ENCODE measurements around the gene ABCD1. TPM values are rescaled to one million over a fixed set of nuclear protein-coding genes. Genes with fewer than 3 reads are reported as not detected.

The ABCD1 gene
- total RNA-seq, 6 experiments from 2014 or later, result 12.9 to 18.9 (median 14.5) TPM

DNA sequence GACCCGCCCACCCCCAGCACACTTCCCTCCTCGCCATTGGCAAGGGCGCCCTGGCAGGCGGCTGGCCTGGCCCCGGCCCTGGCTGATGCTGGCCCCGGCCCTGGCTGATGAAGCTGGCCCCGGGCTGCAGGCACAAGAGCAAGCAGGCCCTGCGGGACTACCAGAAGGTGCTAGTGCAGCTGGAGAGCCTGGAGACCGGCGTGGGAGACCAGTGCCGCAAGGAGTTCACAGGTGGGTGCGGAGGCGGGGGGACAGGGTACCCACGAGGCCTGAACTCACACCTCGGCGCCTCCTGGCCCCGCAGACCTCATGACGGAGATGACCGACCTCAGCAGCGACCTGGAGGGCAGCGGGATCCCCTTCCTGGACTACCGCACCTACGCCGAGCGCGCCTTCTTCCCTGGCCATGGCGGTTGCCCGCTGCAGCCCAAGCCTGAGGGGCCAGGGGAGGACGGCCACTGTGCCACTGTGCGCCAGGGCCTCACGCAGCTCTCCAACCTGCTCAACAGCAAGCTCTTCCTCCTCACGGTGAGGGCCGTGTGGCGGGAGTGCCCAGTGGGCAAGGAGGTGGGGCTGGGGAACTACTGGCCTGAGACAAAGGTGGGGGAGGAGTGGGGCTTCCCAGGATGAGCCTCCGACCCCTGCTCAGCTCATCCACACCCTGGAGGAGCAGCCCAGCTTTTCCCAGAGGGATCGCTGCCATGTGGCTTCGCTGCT is 50.1 kb downstream of the ABCD1 start:
- no peaks in the 10 kb centered on the region for H3K27me3 Mint-ChIP-seq (ENCODE audit: insufficient read depth)
- H3K4me3 Mint-ChIP-seq, result no peak overlapping the region
- H3K27ac Mint-ChIP-seq, result no peak overlapping the region
- TF ChIP-seq, protein P1, sequence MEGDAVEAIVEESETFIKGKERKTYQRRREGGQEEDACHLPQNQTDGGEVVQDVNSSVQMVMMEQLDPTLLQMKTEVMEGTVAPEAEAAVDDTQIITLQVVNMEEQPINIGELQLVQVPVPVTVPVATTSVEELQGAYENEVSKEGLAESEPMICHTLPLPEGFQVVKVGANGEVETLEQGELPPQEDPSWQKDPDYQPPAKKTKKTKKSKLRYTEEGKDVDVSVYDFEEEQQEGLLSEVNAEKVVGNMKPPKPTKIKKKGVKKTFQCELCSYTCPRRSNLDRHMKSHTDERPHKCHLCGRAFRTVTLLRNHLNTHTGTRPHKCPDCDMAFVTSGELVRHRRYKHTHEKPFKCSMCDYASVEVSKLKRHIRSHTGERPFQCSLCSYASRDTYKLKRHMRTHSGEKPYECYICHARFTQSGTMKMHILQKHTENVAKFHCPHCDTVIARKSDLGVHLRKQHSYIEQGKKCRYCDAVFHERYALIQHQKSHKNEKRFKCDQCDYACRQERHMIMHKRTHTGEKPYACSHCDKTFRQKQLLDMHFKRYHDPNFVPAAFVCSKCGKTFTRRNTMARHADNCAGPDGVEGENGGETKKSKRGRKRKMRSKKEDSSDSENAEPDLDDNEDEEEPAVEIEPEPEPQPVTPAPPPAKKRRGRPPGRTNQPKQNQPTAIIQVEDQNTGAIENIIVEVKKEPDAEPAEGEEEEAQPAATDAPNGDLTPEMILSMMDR (IDR thresholded peaks at IDR 0.05), result no peak
- H3K36me3 Mint-ChIP-seq (ENCODE audit: low read depth), result no peaks in the 10 kb centered on the region
- no peaks in the 10 kb centered on the region; the same call in 1 of the 2 replicates for H3K4me1 Mint-ChIP-seq (ENCODE audit: low read depth)
- H3K9me3 Mint-ChIP-seq, result no peaks in the 10 kb centered on the region
- no peak for DNase-seq

DNA sequence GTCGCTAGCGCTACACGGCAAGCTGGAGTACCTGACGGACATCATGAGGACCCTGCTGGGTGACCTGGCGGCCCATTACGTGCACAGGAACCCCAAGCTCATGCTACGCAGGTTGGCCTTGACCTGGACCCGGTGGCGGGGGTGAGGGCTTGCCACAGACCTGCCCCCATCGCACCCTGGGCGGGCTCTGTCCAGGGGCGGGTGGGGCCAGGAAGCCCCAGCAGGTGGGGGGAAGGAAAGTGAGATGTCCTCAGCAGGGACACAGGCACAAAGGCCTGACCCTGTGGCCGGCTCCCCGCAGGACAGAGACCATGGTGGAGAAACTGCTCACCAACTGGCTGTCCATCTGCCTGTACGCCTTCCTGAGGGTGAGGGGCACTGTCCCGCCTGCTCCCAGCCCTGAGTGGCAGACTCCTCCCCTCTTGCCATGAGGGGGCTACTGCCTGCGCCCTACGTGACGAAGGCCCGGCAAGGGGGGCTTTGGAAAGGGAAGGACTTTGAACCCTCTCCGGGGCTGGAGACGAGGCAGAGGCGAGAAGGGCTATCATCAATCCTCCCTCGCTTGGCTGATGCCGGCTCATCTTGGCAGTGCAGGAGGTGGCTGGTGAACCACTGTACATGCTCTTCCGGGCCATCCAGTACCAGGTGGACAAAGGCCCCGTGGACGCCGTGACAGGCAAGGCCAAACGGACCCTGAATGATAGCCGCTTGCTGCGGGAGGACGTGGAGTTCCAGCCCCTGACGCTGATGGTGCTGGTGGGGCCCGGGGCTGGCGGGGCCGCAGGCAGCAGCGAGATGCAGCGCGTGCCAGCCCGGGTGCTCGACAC is 50.9 kb downstream of the ABCD1 start:
- no peaks in the 10 kb centered on the region for H3K9me3 Mint-ChIP-seq
- no peaks in the 10 kb centered on the region for H3K27me3 Mint-ChIP-seq (ENCODE audit: insufficient read depth)
- H3K36me3 Mint-ChIP-seq (ENCODE audit: low read depth), result no peaks in the 10 kb centered on the region
- no peak overlapping the region for H3K27ac Mint-ChIP-seq
- H3K4me3 Mint-ChIP-seq, result no peak overlapping the region
- no peak for DNase-seq
- TF ChIP-seq, protein P1 (IDR thresholded peaks at IDR 0.05), result no peak
- H3K4me1 Mint-ChIP-seq (ENCODE audit: low read depth), result peaks cover 7% of the 10 kb centered on the region

DNA sequence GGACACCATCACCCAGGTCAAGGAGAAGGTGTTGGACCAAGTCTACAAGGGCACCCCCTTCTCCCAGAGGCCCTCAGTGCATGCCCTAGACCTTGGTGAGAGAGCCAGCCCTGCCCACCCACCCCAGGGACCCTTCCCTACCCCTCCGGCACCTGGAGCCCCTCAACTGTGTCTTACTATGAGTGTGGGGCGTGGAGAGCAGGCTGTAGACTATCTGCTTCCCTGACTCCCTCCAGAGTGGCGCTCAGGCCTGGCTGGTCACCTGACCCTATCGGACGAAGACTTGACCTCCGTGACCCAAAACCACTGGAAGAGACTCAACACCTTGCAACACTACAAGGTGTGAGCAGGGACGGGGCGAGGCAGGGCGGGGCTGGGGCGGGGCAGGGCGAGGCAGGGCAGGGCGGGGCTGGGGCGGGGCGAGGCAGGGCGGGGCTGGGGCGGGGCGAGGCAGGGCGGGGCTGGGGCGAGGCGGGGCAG is 51.5 kb downstream of the ABCD1 start:
- Mint-ChIP-seq H3K27ac (no peak overlapping the region), H3K27me3 (ENCODE audit: insufficient read depth) (no peaks in the 10 kb centered on the region), H3K4me3 (no peak overlapping the region), H3K4me1 (ENCODE audit: low read depth) (peaks cover 7% of the 10 kb centered on the region), H3K9me3 (no peaks in the 10 kb centered on the region), H3K36me3 (ENCODE audit: low read depth) (no peaks in the 10 kb centered on the region)
- TF ChIP-seq, protein P1 (IDR thresholded peaks at IDR 0.05), result no peak
- DNase-seq, result no peak

DNA sequence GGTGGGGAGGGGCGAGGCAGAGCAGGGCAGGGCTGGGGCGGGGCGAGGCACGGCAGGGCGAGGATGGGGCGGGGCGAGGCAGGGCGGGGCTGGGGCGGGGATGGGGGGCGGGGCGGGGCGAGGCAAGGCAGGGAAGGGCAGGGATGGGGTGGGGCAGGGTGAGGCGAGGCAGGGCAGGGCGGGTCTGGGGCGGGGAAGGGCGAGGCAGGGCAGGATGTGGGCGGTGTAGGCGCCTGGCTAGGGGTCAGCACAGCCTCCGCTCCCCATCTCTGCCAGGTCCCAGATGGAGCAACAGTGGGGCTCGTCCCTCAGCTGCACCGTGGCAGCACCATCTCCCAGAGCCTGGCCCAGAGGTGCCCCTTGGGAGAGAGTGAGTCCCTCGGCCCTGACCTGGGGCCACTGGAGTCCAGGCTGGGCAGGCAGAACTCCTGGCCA is 52.0 kb downstream of the ABCD1 start:
- Mint-ChIP-seq H3K4me3 (no peak overlapping the region), H3K27ac (no peak overlapping the region), H3K27me3 (ENCODE audit: insufficient read depth) (no peaks in the 10 kb centered on the region), H3K4me1 (ENCODE audit: low read depth) (peaks cover 7% of the 10 kb centered on the region), H3K9me3 (no peaks in the 10 kb centered on the region), H3K36me3 (ENCODE audit: low read depth) (no peaks in the 10 kb centered on the region)
- TF ChIP-seq, protein P1 (IDR thresholded peaks at IDR 0.05), result no peak
- no peak for DNase-seq

DNA sequence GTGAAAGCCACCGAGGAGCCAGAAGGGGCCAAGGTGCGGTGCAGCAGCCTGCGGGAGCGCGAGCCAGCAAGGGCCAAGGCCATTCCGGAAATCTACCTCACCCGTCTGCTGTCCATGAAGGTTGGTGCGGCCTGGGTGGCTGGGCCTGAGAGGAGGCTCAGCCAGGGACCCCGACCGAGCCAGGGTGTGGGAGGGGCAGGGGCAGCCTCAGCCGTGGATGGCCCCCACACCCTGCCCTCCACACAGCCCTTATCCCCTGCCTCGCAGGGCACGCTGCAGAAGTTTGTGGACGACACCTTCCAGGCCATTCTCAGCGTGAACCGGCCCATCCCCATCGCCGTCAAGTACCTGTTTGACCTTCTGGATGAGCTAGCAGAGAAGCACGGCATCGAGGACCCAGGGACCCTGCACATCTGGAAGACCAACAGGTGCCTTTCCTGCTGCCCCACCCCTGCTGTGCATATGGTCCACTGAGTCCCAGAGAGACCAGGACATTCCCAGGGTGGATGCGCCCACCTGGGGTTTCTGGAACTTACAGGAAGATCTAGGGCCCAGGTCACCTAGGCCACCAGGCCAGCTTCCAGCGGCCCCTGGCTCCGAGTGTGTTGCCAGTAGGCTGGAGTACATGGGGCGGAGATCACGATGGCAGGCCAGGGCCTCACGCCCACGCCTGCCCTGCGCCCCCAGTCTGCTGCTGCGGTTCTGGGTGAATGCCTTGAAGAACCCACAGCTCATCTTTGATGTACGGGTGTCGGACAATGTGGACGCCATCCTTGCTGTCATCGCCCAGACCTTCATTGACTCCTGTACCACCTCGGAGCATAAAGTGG is 52.8 kb downstream of the ABCD1 start:
- no peaks in the 10 kb centered on the region for H3K36me3 Mint-ChIP-seq (ENCODE audit: low read depth)
- TF ChIP-seq, protein P1 (IDR thresholded peaks at IDR 0.05), result no peak
- DNase-seq, result no peak
- no peak overlapping the region for H3K27ac Mint-ChIP-seq
- H3K4me1 Mint-ChIP-seq (ENCODE audit: low read depth), result peaks cover 7% of the 10 kb centered on the region
- no peaks in the 10 kb centered on the region for H3K9me3 Mint-ChIP-seq
- no peak overlapping the region for H3K4me3 Mint-ChIP-seq
- H3K27me3 Mint-ChIP-seq (ENCODE audit: insufficient read depth), result no peaks in the 10 kb centered on the region
